HG03354 (cell line): ENCODE results near the gene CISD2.
"Not testable (repeated sequence)": the region's sequence is repeated elsewhere in the genome, so short reads cannot be mapped to it uniquely, and the experiment has no call there.

ENCODE experiments used
- ATAC-seq: cut with Tn5 transposase; IDR thresholded peaks from one replicate; pipeline ENCODE4 v1.9.1; 2021; ENCODE audit warnings: mild to moderate bottlenecking; ENCODE audit not compliant: unreplicated experiment, poor library complexity, severe bottlenecking

CISD2 gene

GRCh38 chr4:102896547-102896946 is 27.8 kb downstream of the CISD2 start:
- ATAC-seq, result not testable (repeated sequence)

GRCh38 chr4:102897610-102898009 is 28.8 kb downstream of the CISD2 start:
- not testable (repeated sequence) for ATAC-seq

GRCh38 chr4:102901804-102902203 is 33.0 kb downstream of the CISD2 start:
- ATAC-seq, result no peak

GRCh38 chr4:102918859-102919258 is 50.1 kb downstream of the CISD2 start:
- no peak for ATAC-seq

- ATAC-seq, result not testable (repeated sequence)
These were observed 50.9 kb downstream of the CISD2 start for GRCh38 chr4:102919697-102920096.

GRCh38 chr4:102935716-102936115 is 66.9 kb downstream of the CISD2 start:
- no peak for ATAC-seq

GRCh38 chr4:102938063-102938462 is 69.3 kb downstream of the CISD2 start:
- not testable (repeated sequence) for ATAC-seq
